HCT116 (cell line): Measurements from ENCODE around the gene ZBTB5.
"Not testable (repeated sequence)": the region's sequence is repeated elsewhere in the genome, so short reads cannot be mapped to it uniquely, and the experiment has no call there.

ENCODE experiments used
- CBX3 ChIP-seq: IDR thresholded peaks from 2 replicates; pipeline ENCODE4 v1.6.1; 2012; ENCODE audit warnings: low read depth
- EZH2 ChIP-seq: fragments of 200-600 bp; sonication (generic); IDR thresholded peaks from 2 replicates; pipeline ENCODE4 v1.6.1; 2017; ENCODE audit warnings: antibody characterized with exemption, mixed run types
- POLR2A ChIP-seq: IDR thresholded peaks from 2 replicates; pipeline ENCODE4 v1.7.0; 2011; ENCODE audit warnings: borderline replicate concordance; ENCODE audit not compliant: insufficient read depth, insufficient read length; ENCODE audit errors: extremely low read depth
- POLR2AphosphoS5 ChIP-seq: IDR thresholded peaks from 2 replicates; pipeline ENCODE4 v1.6.1; 2011; ENCODE audit warnings: mild to moderate bottlenecking, low read depth, low read length, moderate library complexity
- RAD21 ChIP-seq: IDR thresholded peaks from 2 replicates; pipeline ENCODE4 v1.6.1; 2012; ENCODE audit warnings: low read depth, mild to moderate bottlenecking
- SIN3A ChIP-seq: IDR thresholded peaks from 2 replicates; pipeline ENCODE4 v1.6.1; 2012; ENCODE audit warnings: low read depth
- SP1 ChIP-seq: IDR thresholded peaks from 2 replicates; pipeline ENCODE4 v1.6.1; 2012; ENCODE audit warnings: low read depth
- SRF ChIP-seq: IDR thresholded peaks from 2 replicates; pipeline ENCODE4 v1.6.1; 2012; ENCODE audit warnings: low read depth
- YY1 ChIP-seq: IDR thresholded peaks from 2 replicates; pipeline ENCODE4 v1.6.1; 2011; ENCODE audit warnings: low read length, low read depth, moderate library complexity, mild to moderate bottlenecking; ENCODE audit not compliant: insufficient replicate concordance; ENCODE audit errors: extremely low read depth
- TF ChIP-seq, protein P1 (sequence below), 3 experiments: fragments of 200-600 bp in 1 of 3; sonication (generic) in 1 of 3; IDR thresholded peaks in 2 of 3; conservative IDR thresholded peaks in 1 of 3; 2 replicates each; pipeline ENCODE4 v1.5.1; 2012 to 2017; ENCODE audit warnings: low read depth in 2 of 3, low read length in 2 of 3, antibody characterized with exemption in 1 of 3, borderline replicate concordance in 1 of 3, control low read depth in 1 of 3, mild to moderate bottlenecking in 1 of 3, mixed read lengths in 1 of 3, mixed run types in 1 of 3, moderate library complexity in 1 of 3; ENCODE audit not compliant: insufficient read depth in 1 of 3
- TF ChIP-seq, protein P2 (sequence below): IDR thresholded peaks from 2 replicates; pipeline ENCODE4 v1.6.1; 2012; ENCODE audit warnings: low read depth
- TF ChIP-seq, protein P3 (sequence below): IDR thresholded peaks from 2 replicates; pipeline ENCODE4 v1.6.1; 2012

DNA sequence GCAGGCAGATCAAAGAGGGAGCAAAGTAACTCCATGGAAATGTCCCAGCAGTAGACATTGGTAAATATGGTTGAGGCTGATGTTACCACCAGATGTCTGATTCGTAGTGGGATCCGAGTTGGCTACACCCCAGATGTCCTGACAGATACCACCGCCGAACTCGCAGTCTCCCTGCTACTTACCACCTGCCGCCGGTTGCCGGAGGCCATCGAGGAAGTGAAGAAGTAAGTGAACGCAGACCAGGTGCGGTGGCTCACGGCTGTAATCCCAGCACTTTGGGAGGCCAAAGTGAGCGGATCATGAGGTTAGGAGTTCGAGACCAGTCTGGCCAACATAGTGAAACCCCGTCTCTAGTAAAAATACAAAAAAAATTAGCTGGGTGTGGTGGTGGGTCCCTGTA, 38.8 kb downstream of the ZBTB5 start:
- not testable (repeated sequence) for TF ChIP-seq POLR2A, POLR2AphosphoS5, SRF, EZH2, SIN3A, YY1, SP1, CBX3, RAD21
- TF ChIP-seq, protein P1, sequence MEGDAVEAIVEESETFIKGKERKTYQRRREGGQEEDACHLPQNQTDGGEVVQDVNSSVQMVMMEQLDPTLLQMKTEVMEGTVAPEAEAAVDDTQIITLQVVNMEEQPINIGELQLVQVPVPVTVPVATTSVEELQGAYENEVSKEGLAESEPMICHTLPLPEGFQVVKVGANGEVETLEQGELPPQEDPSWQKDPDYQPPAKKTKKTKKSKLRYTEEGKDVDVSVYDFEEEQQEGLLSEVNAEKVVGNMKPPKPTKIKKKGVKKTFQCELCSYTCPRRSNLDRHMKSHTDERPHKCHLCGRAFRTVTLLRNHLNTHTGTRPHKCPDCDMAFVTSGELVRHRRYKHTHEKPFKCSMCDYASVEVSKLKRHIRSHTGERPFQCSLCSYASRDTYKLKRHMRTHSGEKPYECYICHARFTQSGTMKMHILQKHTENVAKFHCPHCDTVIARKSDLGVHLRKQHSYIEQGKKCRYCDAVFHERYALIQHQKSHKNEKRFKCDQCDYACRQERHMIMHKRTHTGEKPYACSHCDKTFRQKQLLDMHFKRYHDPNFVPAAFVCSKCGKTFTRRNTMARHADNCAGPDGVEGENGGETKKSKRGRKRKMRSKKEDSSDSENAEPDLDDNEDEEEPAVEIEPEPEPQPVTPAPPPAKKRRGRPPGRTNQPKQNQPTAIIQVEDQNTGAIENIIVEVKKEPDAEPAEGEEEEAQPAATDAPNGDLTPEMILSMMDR (IDR thresholded peaks at IDR 0.05 in 2 of 3, conservative IDR thresholded peaks at IDR 0.05 in 1 of 3; ENCODE audit: borderline replicate concordance in 1 of 3, insufficient read depth in 1 of 3, low read depth in 2 of 3, low read length in 2 of 3): not testable (repeated sequence)
- TF ChIP-seq, protein P2, sequence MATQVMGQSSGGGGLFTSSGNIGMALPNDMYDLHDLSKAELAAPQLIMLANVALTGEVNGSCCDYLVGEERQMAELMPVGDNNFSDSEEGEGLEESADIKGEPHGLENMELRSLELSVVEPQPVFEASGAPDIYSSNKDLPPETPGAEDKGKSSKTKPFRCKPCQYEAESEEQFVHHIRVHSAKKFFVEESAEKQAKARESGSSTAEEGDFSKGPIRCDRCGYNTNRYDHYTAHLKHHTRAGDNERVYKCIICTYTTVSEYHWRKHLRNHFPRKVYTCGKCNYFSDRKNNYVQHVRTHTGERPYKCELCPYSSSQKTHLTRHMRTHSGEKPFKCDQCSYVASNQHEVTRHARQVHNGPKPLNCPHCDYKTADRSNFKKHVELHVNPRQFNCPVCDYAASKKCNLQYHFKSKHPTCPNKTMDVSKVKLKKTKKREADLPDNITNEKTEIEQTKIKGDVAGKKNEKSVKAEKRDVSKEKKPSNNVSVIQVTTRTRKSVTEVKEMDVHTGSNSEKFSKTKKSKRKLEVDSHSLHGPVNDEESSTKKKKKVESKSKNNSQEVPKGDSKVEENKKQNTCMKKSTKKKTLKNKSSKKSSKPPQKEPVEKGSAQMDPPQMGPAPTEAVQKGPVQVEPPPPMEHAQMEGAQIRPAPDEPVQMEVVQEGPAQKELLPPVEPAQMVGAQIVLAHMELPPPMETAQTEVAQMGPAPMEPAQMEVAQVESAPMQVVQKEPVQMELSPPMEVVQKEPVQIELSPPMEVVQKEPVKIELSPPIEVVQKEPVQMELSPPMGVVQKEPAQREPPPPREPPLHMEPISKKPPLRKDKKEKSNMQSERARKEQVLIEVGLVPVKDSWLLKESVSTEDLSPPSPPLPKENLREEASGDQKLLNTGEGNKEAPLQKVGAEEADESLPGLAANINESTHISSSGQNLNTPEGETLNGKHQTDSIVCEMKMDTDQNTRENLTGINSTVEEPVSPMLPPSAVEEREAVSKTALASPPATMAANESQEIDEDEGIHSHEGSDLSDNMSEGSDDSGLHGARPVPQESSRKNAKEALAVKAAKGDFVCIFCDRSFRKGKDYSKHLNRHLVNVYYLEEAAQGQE: not testable (repeated sequence)
- TF ChIP-seq, protein P3, sequence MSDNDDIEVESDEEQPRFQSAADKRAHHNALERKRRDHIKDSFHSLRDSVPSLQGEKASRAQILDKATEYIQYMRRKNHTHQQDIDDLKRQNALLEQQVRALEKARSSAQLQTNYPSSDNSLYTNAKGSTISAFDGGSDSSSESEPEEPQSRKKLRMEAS: not testable (repeated sequence)
